Mesenteric fat pad (tissue), 1 donor: ENCODE measurements around the gene DSCAM. TPM values are rescaled to one million over a fixed set of nuclear protein-coding genes. Genes with fewer than 3 reads are reported as not detected.

ENCODE experiments used
- DNase-seq: peaks from one replicate; pipeline ENCODE4 v3.0.0-alpha.2; 2020; ENCODE audit warnings: low spot score
- total RNA-seq: library from RNA; stranded (reverse); fragmentation: NEBNext Ultra II Directional; extraction: Animal tissue kit (Norgen Biotek cat#: 25700); gene quantifications from one replicate; pipeline ENCODE4 v1.2.1, GENCODE V29; 2021
- donor health status: DM: yes; HTN: yes; CAD: no.

Gene DSCAM
- total RNA-seq, 1 donor from 2014 or later = not detected

GRCh38 chr21:40618191-40618973, 228.6 kb downstream of the DSCAM start:
- DNase-seq = no peak

DNA sequence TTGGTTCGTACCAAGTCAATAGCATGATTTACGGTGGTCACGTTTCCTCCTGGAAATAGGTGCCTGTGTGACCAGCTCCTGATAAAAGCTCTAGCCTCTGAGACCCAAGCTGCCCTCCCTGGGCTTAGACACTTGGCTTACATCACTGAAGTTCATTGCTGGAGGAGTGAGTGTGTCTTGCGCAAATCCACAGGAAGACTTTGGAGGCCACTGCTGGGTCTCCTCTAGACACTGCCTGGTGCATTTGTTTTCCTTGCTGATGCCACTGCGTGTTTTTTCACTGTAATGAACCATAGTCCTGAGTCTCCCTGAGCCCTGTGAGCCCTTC, 230.6 kb downstream of the DSCAM start:
- no peak for DNase-seq

- DNase-seq = no peak
These were observed 231.2 kb downstream of the DSCAM start for GRCh38 chr21:40615505-40616376.

DNA sequence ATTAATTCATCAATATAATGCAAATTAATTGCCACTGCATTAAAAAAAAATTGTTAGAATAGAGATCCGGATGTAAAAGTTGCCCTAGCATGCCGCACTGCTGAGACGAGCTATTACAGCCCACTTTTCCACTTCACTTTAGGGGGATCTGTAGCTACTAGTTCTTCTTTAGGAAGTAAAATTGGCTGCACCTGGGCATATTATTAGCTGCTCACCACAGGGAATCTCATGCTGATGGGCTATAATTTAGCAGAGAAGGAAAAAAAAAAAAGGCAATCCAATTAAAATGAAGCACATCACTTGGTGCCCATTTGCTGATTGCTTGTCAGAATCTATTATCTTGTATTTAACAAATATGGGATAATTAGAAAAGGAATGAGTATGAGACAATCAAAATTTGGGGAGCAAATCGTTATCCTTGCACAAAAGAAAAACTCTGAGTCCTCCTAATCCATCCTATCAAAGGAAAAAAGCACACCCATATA, 233.4 kb downstream of the DSCAM start:
- DNase-seq = no peak

GRCh38 chr21:40610345-40610744, 236.6 kb downstream of the DSCAM start:
- DNase-seq = no peak

- DNase-seq = no peak
These were observed 240.6 kb downstream of the DSCAM start for GRCh38 chr21:40606341-40606740.

GRCh38 chr21:40605094-40605493, 241.9 kb downstream of the DSCAM start:
- no peak for DNase-seq

DNA sequence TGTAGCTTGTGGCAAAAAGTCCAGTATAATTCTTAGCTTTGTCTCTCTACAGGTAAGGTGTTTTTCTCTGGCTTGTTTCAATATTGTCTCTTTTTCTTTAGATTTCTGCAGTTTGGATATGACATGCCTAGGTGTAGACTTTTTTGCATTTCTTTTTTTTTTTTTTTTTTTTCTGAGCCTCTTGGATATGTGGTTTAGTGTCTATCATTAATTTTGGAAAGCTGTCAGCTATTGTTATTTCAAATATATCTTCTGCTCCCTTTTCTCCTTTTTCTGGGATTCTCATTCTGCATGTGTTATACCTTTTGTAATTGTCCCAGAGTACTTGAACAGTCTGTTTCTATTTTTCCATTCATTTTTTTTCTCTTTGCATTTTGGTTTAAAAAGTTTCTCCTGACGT, 243.2 kb downstream of the DSCAM start:
- no peak for DNase-seq

- no peak for DNase-seq
These were observed 244.9 kb downstream of the DSCAM start for GRCh38 chr21:40602080-40602479.

GRCh38 chr21:40595806-40596205, 251.2 kb downstream of the DSCAM start:
- DNase-seq = no peak

- DNase-seq = no peak
These were observed 259.1 kb downstream of the DSCAM start for GRCh38 chr21:40587736-40588346.

DNA sequence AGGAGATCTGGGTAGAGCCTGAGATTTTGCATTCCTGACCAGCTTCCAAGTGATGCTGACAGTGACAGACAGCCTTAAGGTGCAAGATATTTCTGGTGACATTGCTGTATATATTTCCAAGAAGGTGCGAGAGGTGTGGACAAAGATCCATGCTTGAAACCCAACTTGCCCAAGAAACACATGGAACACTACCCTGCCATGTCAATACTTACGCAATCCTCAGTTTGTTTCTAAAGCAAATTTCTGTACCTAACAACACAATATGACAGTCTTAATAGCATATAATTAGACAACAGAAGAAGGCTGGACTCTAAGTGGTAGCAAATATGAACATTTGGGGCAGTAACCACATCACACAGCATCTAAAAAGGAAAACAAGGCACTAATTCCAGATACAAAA, 260.4 kb downstream of the DSCAM start:
- DNase-seq = no peak

DNA sequence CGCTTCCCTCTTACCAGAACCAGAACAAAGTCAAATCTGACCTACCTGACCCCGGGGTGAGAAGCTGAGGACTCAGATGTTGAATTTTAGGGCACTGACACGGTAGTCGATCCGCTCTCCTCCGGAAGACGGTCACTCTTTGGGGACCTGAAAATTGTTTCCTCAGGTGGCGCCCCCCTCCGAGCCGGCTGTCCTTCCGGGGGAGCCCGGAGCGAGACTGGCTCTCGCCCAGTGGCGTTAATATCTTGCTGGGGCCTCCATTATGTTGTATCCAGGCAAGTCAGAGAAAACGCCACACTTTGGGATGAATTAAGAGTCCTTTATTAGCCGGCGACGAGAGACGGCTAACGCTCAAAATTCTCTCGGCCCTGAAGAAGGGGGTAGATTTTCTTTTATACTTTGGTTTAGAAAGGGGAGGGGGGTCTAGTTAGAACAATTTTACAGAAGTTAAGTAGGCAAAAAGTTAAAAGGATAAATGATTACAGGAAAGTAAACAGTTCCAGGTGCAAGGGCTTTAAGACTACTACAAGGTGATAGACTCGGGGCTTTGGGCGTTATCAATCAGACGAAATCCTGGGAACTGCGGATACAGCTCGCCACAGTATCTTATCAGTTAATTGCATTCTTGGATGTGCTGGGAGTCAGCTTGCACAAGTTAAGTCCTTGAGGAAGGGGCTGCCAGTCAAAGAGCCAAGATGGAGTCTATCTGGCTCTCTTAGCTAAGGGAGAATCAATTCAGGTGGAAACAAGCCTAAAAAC, 269.5 kb downstream of the DSCAM start:
- no peak for DNase-seq

DNA sequence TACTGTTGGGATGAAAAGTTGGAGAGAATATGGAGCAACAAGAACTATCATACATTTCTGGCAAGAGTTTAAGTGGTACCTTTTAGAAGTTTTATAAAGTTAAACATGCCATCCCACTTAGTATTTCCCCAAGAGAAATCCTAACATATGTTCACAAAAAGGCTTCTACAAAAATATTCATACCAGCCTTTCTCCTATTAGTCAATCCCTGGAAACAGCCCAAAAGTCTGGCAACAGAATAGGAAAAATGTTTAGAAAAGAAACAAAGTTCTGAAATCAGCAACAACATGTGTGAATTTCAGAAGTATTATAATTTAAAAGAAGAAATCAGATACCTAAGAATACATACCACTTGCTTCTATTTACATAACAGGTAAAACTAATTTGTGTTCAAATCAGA, 271.0 kb downstream of the DSCAM start:
- no peak for DNase-seq

GRCh38 chr21:40569357-40569756, 277.6 kb downstream of the DSCAM start:
- no peak for DNase-seq

GRCh38 chr21:40568807-40569206, 278.2 kb downstream of the DSCAM start:
- DNase-seq = no peak

DNA sequence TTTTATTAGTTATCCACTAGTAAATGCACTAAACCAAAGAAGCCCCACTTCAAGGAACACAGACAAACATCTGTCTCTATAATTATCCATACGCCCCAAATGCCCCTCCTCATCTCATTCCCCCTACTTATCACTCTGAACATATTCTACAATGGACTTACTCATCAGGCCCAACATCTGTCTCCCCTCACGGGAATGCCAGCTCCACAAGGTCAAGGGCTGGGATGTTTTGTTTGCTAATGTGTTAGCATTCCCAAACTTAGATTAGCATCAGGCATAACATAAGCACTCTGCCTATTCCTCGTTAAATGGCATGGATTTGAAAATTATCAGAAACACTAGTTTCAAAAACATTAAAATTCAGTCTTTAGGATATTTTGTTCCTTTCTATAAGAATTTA, 279.5 kb downstream of the DSCAM start:
- no peak for DNase-seq

GRCh38 chr21:40566486-40566885, 280.5 kb downstream of the DSCAM start:
- no peak for DNase-seq

DNA sequence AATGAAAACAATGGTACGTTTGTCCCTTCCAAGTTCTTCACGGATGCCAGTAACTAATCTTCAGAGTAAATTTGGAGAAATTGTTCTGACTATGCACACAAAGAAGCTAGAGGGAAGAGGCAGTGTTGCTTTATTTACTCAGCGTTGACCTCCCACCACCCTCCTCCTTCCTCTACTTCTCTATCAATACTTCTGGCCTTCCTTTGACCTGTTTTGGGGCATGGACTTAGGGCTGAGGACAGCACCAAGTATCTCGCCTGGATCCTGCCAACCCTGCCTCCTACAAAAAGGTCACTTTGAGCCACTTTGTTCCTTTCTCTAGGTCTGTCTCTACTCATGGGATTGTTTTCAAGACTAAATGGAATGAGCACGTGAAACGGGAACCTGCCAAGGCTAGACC, 282.6 kb downstream of the DSCAM start:
- no peak for DNase-seq

- DNase-seq = no peak
These were observed 283.1 kb downstream of the DSCAM start for GRCh38 chr21:40563900-40564299.
